ENCODE results near the gene BATF3. TPM values are rescaled to one million over a fixed set of nuclear protein-coding genes. Genes with fewer than 3 reads are reported as not detected.

The BATF3 gene
- total RNA-seq, 4 donors from 2014 or later: 1.2 to 1.6 (median 1.2) TPM

DNA sequence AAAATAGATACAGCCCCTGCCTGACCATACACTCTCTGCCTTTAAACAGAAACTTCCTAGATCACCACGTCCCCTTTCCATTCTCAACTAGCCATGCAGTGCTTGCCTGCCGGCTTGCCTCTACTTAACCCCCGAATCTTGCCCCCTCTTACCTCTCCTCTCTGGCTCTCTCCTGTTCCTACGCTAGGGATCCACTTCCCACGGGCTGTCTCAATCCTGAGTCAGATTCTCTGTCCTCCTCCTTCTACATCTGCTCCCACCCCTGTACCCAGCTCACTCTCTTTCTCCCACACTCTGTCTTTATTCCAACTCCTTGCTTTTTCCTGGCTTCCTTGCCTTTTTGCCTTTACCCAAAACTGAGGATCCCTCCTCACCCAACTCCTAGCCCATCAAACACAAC is 61.7 kb downstream of the BATF3 start:
- 78 to 80% methylated on average over 5 of the region's 5 CpGs for WGBS, 2 donors
- TF ChIP-seq, protein P1, sequence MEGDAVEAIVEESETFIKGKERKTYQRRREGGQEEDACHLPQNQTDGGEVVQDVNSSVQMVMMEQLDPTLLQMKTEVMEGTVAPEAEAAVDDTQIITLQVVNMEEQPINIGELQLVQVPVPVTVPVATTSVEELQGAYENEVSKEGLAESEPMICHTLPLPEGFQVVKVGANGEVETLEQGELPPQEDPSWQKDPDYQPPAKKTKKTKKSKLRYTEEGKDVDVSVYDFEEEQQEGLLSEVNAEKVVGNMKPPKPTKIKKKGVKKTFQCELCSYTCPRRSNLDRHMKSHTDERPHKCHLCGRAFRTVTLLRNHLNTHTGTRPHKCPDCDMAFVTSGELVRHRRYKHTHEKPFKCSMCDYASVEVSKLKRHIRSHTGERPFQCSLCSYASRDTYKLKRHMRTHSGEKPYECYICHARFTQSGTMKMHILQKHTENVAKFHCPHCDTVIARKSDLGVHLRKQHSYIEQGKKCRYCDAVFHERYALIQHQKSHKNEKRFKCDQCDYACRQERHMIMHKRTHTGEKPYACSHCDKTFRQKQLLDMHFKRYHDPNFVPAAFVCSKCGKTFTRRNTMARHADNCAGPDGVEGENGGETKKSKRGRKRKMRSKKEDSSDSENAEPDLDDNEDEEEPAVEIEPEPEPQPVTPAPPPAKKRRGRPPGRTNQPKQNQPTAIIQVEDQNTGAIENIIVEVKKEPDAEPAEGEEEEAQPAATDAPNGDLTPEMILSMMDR (IDR thresholded peaks at IDR 0.05): no peak
- TF ChIP-seq POLR2A (IDR thresholded peaks at IDR 0.05): no peak
- H3K27me3 ChIP-seq: no peaks in the 10 kb centered on the region
- H3K4me1 ChIP-seq: peaks cover 0 to 13% of the 10 kb centered on the region in 2 donors
- H3K27ac ChIP-seq: peak overlapping the region in 2 of 3 donors; percentile 29 to 57
- H3K4me3 ChIP-seq (replicated peaks in 1 of 3): peak overlapping the region in 1 of 3 donors; percentile 5
- no peak for DNase-seq
- no peaks in the 10 kb centered on the region for H3K9me3 ChIP-seq
- intact Hi-C loops (cut with DNase I): no loop called here
- H3K36me3 ChIP-seq: no peaks in the 10 kb centered on the region

Other genes with a start within 250 kb of the BATF3 start
- 10 to 100 TPM in 3 of 4 donors, 1 to 10 TPM in 1; 9.2 to 21.2 (median 14.7) TPM for gene ATF3, start 91.1 kb downstream of the BATF3 start, total RNA-seq
- gene NSL1, start 91.9 kb upstream of the BATF3 start, total RNA-seq: 10 to 100 TPM; 47.5 to 62.8 (median 62.2) TPM
- gene TATDN3, start 92.1 kb upstream of the BATF3 start, total RNA-seq: 10 to 100 TPM; 12.1 to 20.2 (median 18.6) TPM
- not detected for gene SPATA45, start 147.8 kb upstream of the BATF3 start, total RNA-seq
- gene FLVCR1, start 158.4 kb upstream of the BATF3 start, total RNA-seq: 1 to 10 TPM; 7.8 to 8.9 (median 8.2) TPM

Measured in thyroid gland (tissue), 4 donors.